Measurements from ENCODE around the gene SNAP25.

Gene SNAP25

DNA sequence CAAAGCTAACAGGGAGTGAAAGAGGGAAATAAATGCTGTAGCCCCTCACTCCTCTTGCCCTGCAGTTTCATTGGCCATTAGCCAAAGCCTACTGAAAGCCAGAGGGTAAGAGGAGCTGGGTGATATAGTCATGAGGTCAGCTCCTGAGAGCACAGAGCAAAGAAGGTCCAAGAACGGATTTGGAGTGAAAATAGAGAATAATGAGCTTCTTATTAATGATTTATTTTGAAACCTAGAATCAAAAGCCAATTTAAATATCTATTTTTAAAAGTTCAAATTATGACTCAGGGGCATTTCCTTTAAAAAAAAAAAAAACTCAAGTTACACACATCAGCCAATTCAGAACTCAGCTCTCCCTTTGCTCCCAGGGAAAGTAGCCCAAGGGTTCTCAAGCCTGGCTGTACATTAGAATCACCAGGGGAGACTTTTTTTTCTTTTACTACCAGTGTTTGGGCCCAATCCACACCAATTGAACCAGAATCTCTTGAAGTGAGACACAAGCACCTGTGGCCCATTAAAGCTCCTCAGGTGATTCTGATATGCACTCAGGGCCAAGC, 79.1 kb downstream of the SNAP25 start:
- CTCF ChIA-PET, result interaction anchor here (0.6 to 1.4 kb wide), 6 partner anchors 9 to 171 kb away, joined by 3 to 5 read pairs (median 3); no protein-coding TSS in a partner anchor
- Histone ChIP-seq H3K36me3 (ENCODE audit: control insufficient read depth in 2 of 2, insufficient read depth in 1 of 2, low read length in 2 of 2) (no peaks in the 10 kb centered on the region), H3K27ac (ENCODE audit: extremely low read depth, low read depth, low read length) (no peak overlapping the region), H3K4me1 (ENCODE audit: control insufficient read depth, insufficient read depth, low read length) (no peaks in the 10 kb centered on the region), H3K4me3 (ENCODE audit: low read depth, low read length) (no peak overlapping the region), H3K9me3 (ENCODE audit: control insufficient read depth, insufficient read depth, low read depth, low read length) (no peaks in the 10 kb centered on the region)
- TF ChIP-seq ZNF10 (tag by site-specific recombination; IDR thresholded peaks at IDR 0.05), result no peak
- TF ChIP-seq KLF7 (tag by site-specific recombination; IDR thresholded peaks at IDR 0.05; ENCODE audit: borderline replicate concordance), result no peak
- no peak for TF ChIP-seq HOXA7 (CRISPR knock-in tag; IDR thresholded peaks at IDR 0.05; ENCODE audit: borderline replicate concordance)
- TF ChIP-seq ZNF341 (tag by site-specific recombination; IDR thresholded peaks at IDR 0.05; ENCODE audit: low read depth), result no peak
- TF ChIP-seq ZNF112 (tag by site-specific recombination; IDR thresholded peaks at IDR 0.05), result no peak
- TF ChIP-seq, protein P1, sequence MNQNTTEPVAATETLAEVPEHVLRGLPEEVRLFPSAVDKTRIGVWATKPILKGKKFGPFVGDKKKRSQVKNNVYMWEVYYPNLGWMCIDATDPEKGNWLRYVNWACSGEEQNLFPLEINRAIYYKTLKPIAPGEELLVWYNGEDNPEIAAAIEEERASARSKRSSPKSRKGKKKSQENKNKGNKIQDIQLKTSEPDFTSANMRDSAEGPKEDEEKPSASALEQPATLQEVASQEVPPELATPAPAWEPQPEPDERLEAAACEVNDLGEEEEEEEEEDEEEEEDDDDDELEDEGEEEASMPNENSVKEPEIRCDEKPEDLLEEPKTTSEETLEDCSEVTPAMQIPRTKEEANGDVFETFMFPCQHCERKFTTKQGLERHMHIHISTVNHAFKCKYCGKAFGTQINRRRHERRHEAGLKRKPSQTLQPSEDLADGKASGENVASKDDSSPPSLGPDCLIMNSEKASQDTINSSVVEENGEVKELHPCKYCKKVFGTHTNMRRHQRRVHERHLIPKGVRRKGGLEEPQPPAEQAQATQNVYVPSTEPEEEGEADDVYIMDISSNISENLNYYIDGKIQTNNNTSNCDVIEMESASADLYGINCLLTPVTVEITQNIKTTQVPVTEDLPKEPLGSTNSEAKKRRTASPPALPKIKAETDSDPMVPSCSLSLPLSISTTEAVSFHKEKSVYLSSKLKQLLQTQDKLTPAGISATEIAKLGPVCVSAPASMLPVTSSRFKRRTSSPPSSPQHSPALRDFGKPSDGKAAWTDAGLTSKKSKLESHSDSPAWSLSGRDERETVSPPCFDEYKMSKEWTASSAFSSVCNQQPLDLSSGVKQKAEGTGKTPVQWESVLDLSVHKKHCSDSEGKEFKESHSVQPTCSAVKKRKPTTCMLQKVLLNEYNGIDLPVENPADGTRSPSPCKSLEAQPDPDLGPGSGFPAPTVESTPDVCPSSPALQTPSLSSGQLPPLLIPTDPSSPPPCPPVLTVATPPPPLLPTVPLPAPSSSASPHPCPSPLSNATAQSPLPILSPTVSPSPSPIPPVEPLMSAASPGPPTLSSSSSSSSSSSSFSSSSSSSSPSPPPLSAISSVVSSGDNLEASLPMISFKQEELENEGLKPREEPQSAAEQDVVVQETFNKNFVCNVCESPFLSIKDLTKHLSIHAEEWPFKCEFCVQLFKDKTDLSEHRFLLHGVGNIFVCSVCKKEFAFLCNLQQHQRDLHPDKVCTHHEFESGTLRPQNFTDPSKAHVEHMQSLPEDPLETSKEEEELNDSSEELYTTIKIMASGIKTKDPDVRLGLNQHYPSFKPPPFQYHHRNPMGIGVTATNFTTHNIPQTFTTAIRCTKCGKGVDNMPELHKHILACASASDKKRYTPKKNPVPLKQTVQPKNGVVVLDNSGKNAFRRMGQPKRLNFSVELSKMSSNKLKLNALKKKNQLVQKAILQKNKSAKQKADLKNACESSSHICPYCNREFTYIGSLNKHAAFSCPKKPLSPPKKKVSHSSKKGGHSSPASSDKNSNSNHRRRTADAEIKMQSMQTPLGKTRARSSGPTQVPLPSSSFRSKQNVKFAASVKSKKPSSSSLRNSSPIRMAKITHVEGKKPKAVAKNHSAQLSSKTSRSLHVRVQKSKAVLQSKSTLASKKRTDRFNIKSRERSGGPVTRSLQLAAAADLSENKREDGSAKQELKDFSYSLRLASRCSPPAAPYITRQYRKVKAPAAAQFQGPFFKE (tag by site-specific recombination; IDR thresholded peaks at IDR 0.05; ENCODE audit: borderline replicate concordance), result no peak
- TF ChIP-seq ZBTB20 (tag by site-specific recombination; IDR thresholded peaks at IDR 0.05), result no peak
- TF ChIP-seq ZNF211 (tag by site-specific recombination; IDR thresholded peaks at IDR 0.05; ENCODE audit: low read depth), result no peak
- POLR2A ChIA-PET, result no interaction called here

DNA sequence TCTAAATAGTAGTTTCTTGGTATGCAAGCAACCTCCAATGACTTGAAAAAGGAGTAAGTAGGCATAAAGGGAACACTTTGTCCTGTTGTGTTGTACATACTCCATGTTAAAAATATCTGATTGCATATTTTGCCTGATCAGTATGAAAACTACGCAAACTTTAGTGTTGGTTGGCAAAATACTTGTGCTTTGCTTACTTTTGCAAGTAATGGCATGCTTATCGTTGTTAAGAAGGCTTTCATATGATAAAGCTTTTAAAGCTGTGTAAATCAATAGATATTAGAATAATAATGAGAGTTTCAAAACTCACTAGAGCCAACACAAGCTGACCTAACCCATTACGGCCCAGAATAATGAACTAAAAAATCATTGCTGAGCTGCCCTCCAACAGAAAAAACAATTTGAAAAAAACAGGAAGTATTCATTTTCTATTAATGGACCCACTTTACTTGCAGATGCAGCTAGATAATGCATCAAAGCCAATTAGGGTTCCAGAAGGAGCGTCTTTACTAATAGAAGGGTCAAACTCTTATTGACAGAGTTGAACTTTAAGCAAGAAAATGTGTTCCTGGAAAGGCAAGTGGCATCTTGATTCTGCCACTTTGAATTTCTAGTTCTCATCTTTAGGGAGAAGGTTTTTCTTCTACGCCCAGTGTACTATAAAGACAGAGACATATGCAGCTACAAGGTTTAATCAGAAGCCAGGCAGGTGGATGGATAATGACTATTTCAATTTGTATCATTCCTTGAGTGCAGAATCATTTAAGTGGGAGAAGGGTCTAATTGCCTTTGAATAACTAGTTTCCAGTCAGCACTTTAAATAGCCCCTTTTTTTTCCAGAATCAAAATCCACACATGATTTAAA, 82.2 kb downstream of the SNAP25 start:
- CTCF ChIA-PET, result no interaction called here
- POLR2A ChIA-PET, result interaction anchor here (1.0 kb wide), 1 partner anchor 134 kb away, joined by 3 read pairs; no protein-coding TSS in a partner anchor
- Histone ChIP-seq H3K4me3 (ENCODE audit: low read depth, low read length) (no peak overlapping the region), H3K36me3 (ENCODE audit: control insufficient read depth in 2 of 2, insufficient read depth in 1 of 2, low read length in 2 of 2) (no peaks in the 10 kb centered on the region), H3K27ac (ENCODE audit: extremely low read depth, low read depth, low read length) (no peak overlapping the region), H3K4me1 (ENCODE audit: control insufficient read depth, insufficient read depth, low read length) (no peaks in the 10 kb centered on the region), H3K9me3 (ENCODE audit: control insufficient read depth, insufficient read depth, low read depth, low read length) (no peaks in the 10 kb centered on the region)
- TF ChIP-seq, protein P2, sequence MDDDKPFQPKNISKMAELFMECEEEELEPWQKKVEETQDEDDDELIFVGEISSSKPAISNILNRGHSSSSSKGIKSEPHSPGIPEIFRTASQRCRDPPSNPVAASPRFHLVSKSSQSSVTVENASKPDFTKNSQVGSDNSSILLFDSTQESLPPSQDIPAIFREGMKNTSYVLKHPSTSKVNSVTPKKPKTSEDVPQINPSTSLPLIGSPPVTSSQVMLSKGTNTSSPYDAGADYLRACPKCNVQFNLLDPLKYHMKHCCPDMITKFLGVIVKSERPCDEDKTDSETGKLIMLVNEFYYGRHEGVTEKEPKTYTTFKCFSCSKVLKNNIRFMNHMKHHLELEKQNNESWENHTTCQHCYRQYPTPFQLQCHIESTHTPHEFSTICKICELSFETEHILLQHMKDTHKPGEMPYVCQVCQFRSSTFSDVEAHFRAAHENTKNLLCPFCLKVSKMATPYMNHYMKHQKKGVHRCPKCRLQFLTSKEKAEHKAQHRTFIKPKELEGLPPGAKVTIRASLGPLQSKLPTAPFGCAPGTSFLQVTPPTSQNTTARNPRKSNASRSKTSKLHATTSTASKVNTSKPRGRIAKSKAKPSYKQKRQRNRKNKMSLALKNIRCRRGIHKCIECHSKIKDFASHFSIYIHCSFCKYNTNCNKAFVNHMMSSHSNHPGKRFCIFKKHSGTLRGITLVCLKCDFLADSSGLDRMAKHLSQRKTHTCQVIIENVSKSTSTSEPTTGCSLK (tag by site-specific recombination; IDR thresholded peaks at IDR 0.05), result no peak
- TF ChIP-seq ZNF169 (tag by site-specific recombination; IDR thresholded peaks at IDR 0.05) (no peak), ZBTB21 (tag by site-specific recombination; IDR thresholded peaks at IDR 0.05) (no peak), ZNF521 (tag by site-specific recombination; IDR thresholded peaks at IDR 0.05) (no peak), ZFP41 (tag by site-specific recombination; IDR thresholded peaks at IDR 0.05; ENCODE audit: borderline replicate concordance) (no peak), ZNF654 (tag by site-specific recombination; IDR thresholded peaks at IDR 0.05; ENCODE audit: low read depth) (no peak), ZNF394 (tag by site-specific recombination; IDR thresholded peaks at IDR 0.05; ENCODE audit: borderline replicate concordance) (no peak), ZNF138 (tag by site-specific recombination; IDR thresholded peaks at IDR 0.05; ENCODE audit: borderline replicate concordance) (no peak), YY2 (tag by site-specific recombination; IDR thresholded peaks at IDR 0.05) (no peak), KLF7 (tag by site-specific recombination; IDR thresholded peaks at IDR 0.05; ENCODE audit: borderline replicate concordance) (no peak)
- TF ChIP-seq, protein P3, sequence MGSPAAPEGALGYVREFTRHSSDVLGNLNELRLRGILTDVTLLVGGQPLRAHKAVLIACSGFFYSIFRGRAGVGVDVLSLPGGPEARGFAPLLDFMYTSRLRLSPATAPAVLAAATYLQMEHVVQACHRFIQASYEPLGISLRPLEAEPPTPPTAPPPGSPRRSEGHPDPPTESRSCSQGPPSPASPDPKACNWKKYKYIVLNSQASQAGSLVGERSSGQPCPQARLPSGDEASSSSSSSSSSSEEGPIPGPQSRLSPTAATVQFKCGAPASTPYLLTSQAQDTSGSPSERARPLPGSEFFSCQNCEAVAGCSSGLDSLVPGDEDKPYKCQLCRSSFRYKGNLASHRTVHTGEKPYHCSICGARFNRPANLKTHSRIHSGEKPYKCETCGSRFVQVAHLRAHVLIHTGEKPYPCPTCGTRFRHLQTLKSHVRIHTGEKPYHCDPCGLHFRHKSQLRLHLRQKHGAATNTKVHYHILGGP (tag by site-specific recombination; IDR thresholded peaks at IDR 0.05), result no peak
